NCI-H1930 (cell line): ENCODE results near the gene TMEM80.

Experiments used
- DNase-seq, 2 experiments: peaks; one replicate each; lab custom pipeline; 2025; lab: John Stamatoyannopoulos, UW

TMEM80 gene

DNA sequence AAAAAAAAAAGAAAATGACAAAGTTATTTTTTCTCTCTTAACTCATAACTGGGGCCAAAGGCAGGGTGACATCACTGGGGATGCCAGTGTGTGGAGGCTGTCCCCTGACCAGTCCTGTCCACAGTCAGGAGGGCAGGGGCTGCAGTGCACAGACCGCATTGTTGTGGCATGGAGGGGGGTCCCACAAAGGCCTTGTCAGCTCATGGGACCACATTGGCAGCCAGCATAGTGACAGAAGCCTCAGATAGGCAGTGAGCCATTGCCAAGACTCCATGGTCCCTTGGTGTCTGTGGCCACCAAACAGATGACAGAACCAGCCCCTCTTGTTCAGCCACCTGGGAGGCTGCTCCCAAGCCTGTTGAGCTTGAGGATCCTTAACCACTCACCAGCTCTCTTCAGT is 4.1 kb downstream of the TMEM80 start:
- DNase-seq = no peak

DNA sequence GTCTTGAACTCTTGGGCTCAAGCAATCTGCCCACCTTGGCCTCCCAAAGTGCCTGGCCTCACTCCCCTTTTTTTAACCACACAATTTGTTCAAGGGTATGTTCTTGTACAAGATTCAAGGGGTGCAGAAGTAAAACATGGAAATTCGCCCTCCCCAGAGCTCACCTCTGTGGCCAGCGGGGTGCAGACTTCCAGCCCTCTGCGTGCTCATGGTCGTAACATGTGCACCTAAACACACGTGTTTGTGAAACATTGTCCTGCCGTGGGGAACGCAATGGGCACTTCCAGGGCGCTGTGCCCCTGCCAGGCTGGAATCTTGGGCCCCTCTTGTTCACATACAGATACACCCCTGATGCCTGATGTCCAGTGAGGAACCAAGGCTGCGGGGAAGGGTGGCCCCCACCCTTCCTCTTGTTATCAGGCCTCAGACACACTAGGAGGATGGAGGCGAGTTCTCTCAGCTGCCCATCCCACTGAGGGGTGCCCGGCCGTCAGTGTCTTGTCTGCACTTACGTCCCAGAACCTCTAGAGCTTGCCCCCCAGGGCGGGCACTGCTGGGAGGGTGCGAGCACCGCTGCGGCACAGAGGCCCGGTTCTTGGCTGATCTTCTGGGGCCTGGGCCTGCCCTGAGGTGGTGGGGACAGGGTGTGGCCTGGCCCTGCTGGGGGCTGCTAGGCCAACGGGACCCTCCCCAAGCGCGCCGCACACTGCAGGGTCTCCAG is 6.3 kb downstream of the TMEM80 start:
- no peak for DNase-seq

DNA sequence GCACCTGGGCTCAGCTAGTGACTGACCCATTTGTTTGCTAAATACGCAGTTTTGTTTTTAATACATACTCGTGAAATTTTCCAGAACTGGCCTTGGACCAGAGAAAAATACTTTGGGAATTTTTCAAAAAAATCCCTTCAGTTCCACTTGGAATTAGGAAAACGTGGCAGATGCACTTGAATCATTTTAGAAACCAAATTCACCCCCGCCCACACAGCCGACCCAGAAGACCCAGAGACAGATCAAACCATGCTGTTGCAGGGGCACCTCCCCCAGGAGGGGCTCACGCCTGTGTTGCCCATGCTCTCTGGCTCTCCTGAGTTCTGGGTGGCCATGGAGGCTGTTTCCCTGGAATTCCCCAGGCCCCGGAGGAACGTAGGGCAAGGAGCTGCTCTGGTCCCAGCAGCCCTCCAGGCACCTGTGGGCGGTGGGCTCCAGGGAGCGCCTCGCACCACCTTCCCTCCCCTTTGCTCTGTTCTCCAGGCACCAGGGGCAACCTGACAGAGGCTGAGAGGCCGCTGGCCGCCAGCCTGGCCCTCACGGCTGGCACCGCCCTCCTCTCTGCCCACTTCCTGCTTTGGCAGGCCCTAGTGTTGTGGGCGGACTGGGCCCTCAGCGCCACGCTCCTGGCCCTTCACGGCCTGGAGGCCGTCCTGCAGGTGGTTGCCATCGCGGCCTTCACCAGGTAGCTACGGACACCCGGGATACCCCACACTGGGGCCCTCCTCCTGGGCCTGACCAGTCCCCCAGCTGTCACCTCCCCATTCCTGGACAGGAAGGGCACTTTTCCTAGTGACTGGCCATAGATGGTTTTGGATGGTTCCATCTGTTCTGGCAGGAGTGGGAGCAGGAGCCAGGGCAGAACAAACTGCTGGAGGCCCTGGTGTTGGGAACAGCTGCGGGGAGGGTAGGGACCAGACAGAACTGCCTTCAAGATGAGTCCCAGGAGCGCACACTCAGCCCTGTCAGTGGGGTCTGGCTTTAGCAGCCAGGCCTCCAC is 7.1 kb downstream of the TMEM80 start:
- DNase-seq = no peak

DNA sequence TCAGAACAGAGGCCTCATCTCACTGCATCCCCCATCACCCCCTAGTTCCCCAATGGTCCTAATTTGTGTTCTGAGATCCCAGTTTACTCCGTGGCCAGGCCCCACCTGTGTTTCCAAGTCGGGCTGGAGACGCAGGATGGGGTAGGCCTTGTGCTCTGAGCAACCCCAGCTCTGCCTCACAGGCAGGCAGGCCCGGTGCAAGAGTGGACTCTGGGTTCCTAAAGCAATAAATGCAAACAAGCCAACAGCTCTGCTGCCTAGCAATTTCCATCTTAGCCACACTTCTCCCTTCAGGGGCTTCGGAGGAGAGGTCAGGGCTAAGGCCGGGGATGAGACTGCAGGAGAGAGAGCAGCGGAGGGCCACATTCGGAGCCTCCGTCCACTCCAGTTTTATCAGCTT is 7.9 kb downstream of the TMEM80 start:
- DNase-seq = no peak

DNA sequence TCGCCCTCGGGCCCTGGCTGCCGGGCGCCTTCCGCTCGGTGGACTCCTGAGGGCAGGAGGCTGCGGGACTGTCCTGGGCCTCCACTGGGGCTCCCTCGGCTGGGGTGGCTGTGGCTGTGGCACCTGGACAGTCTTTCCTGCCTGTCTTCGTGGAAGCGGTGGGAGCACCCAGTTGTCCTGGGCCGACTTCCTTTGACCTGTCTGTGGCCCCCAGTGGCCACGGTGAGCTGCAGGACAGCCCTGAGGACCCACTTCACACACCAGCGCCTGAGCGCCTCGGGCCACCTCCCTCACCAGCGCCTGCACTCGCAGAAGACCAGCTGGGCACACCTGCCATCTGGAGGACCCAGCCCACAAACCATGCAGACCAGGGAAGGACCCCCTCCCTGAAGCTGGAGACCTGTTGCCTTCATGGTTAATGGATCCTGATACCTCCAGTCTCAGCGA is 8.6 kb downstream of the TMEM80 start:
- no peak for DNase-seq

DNA sequence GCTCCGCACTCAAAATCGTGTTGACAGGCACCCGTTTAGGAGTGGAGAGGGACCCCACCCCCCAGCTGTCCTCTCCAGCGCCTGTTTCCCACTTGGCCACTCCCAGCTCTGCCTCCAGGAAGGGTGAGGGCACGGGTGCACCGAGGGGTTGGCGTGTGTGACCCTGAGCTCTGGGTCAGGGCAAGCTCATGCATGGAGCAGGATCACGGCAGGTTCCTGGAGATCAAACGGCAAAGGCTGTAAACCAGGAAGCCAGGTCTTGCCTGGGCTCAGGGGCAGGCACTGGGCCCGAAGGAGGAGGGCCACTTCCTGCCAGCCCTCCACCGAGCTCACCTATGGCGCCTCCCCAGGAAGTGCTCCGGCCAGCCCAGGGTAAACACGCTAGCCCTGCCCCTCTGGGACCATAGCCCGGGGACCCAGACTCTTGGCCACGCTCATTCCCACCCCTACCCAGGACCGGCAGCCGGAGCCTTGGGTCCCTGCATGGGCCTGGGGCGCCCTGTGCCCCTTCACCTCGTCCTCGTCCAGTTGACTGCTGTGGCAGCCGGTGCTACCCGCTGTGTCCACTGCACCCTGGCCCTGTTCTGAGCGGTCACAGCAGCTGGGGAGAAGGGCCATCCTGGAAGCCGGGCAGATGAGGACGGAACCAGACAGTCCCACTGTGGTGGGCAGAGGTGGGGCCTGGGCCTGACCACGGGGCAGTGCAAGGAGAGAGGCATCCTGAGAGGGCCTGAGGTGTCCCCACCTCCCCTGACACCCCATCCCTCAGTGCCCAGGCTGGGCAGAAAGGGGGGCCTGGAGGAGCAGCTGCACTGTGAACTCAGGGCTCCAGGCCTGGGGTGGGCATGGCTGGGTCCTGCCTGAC is 9.4 kb downstream of the TMEM80 start:
- no peak for DNase-seq

DNA sequence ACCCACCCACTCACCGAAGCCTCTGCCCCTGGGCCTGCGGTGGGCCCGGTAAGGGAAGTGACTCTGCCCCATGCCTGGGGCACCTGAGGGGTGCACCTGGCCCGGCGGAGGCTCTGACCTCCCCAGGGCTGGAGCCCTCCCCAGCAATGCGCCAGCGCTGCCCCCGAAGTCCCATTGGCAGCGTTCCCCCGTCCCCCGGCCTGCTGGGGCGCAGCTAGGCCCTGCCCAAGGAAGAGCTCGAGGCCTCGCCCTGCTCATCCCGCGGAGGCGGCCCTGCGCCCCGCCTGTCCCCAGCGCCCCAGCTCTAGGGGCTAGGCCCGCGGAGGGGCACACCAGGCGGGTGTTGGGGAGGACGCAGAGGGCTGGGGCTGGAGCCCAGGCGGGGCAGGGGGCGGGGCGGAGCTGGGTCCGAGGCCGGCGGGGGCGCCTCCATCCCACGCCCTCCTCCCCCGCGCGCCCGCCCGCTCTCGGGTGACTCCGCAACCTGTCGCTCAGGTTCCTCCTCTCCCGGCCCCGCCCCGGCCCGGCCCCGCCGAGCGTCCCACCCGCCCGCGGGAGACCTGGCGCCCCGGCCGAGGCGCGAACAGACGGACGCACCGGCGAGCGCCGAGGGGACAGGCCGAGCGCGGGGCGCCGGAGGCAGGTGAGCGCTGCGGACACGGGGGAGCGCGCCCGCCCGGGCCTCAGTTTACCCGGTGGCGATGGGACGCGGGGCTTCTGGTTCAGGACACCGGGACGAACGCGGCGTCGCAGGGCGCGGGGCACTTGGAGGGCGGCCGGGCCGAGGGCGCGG is 10.2 kb downstream of the TMEM80 start, which contains the start of gene EPS8L2:
Gene EPS8L2 (plus strand): TSS at position 586 of the 793 bp plus-strand sequence. CDS start 3,177 bp downstream, outside the sequence.
- no peak for DNase-seq

DNA sequence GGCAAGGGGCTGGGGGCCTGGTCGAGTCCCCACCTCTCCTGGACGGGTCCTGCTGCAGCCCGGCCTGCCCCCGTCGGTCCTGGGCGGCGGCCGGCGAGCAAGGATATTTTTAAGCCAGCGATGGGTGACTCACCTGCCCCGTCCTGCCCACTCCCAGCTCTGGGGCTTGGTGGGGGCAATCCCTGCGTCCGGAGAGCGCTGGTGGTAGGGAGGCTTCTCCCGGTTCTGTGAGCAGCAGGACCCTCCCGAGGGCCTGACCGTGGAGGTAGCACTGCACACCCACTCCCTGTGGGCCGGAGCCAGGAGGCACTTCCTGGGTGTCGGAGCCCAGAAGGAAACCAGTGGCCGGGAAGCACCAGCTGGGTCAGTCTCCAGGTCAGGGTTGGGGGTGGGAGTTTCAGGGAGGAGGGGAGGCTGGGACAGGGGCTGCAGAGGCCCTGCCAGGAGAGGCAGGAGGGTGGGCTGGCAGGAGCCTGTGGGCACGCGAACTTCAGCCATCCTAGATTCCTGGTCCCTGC is 10.9 kb downstream of the TMEM80 start:
- no peak for DNase-seq

DNA sequence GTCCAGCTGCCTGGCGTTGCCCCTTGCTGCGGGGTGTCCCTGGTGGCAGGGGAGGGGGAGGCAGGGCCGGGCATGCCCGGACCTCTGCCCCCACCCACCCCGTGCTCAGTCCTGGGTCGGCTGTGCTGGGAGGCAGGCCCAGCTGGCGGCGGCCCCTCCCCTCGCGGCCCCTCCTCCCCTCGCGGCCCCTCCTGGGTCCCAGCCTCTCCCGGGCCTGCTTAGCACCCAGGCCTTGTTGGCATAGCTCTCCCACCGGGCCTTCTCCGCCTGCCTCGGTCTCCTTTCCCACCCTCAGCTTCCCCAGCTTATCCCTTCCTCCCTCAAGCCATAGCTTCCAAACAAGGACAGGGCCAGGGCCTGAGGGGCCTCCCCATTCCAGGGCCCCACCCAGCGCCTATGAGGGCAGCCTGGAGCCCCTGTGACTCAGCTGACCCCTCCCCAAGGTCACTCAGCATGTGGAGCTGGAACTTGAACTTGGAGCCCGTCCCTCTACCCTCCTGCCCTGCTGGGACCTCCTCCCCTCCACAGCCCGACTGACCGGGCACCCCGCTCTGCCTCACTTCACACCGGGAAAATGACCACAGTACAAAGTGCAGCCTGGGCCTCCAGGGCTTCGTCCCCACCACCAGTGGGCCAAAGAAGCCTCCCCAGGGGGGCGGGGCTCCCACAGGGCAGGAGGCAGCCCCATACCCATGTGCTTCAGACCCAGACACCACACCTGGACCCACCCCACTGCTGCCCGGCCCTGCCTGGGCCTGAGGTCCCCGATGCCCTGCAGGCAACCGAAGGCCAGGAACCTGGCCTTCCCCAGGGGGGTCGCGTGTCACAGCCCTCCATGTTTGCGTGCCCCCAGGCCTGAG is 11.6 kb downstream of the TMEM80 start:
- no peak for DNase-seq

DNA sequence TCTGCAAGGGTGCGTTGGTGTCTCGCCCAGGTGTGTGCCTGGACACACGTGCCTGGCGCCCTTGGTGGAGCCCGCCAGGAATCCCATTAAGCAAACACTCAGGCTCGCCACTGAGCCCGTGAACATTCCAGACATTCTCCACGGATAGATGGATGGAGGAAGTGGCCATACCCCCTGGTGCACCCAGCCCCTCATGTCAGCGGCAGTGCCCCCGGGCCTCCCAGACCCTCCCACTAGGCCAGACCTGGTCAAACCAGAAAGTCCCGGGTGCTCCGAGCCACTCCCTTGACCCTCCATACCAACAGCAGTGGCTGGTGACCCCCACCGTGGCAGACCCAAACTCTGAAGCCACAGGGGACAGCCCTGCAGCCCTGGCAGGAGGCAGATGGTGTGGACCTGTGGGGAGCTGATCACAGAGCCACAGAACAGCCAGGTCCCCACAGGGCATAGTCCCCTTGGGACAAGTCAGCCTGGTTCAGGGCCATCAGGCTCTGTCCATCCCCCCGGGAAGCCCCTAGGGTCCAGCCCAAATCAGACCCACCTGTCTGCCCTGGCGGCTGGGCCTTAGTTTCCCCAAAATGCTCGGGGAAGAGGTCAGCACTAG is 12.3 kb downstream of the TMEM80 start:
- DNase-seq = no peak

DNA sequence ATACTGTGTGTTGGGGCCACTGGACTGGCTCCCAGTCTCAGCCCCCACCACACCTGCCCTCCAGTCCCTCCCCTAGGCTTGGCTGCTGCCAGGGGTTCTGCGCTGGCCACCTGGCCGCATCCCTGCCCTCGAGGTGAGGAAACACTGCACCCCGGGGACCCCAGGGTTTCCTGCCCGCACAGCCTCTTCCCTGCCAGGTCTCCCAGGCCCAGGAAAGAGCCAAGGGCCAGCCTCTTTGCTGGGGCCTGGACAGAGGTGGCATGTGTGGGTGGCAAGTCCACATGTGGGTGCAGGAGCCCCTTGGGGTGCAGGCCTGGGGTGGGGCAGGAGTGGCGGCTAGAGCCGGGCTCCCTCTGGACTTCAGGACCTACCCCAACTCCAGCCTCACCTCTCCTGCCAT is 12.9 kb downstream of the TMEM80 start:
- no peak for DNase-seq

DNA sequence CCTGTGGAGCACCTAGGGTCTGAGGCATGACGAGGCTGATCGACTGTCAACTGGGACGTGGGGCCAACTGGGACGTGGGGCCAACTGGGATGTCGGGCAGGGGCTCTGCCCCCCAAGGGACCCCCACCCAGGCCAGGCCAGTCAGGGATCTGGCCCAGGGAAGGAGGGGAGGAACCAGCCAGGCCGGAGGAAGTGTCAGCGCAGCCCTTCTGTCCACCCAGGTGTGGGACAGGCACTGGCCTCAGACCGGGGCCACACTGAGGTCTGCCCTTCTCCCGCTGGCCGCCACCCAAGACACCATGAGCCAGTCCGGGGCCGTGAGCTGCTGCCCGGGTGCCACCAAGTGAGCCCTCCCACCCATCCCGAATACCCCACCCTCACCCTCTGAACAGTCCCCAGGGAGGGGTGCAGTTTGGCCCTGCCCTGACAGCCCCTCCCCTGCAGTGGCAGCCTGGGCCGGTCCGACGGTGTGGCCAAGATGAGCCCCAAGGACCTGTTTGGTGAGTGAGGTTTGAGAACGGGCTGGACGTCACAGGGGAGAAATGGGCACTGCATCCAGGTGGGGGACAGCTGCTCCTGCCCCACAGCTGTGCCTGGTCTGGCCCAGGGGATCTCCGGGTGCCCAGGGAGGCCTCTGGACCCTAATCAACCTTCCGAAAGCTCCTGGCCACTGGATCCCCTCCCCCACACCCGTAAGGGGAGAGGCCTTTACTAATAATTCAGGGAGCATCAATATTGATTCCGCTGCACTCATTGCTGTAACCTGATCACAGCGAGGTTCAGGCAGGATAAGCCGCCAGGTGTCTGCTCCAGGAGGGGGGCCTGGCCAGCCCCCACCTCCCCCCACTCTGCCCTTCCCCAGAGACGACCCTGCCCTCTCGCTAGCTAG is 13.7 kb downstream of the TMEM80 start:
- DNase-seq = no peak

DNA sequence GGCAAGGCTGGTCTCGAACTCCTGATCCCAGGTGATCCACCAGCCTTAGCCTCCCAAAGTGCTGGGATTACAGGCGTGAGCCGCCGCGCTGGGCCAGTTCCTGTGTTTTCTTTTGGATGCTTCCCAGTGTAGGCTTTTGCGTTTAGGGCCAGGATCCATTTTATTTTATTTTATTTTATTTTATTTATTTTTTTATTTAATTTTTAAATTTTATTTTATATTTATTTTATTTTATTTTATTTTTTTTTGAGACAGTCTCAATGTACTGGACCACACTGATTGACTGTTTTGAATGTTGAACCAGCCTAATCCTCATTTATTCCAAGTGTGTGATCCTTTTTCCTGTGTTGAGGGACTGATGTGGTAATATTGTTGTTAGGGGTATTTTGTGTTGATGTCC is 18.8 kb downstream of the TMEM80 start:
- no peak for DNase-seq

DNA sequence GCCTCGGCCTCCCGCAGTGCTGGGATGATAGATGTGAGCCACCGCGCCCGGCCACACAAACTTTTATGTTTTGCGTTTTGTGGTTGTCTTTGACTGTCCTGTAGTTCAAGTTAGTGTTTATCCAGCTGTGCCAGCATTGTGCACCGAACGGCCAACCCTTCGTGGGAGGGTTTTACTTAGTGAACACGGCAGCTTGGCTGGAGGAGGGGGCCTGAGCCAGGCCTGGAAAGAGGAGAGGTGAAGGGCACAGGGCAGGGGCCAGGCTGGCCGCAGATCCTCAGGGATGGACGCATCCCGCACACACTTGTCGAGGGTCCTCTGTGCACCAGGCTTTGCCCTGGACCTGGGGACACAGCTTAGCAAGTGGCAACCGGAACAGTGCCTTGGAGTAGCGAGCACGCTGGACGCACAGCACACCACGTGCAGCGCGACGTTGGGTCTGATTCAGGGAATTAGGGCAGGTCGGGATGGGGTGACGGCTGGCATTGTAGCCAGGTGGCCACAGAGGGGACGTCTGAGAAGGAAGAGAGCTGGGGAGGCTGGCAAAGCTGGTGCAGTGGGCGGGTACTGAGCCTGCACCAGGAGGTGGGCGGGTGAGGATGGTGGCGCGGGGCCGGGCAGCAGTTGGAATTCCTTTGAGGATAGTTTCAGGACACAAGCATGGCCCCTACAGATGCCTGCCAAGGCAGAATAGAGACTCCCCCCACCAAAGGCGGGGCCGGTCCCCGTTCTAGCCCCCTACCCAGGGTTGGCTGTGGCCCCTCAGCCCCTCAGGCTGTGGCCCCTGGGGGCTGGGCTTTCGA is 23.8 kb downstream of the TMEM80 start:
- no peak for DNase-seq

DNA sequence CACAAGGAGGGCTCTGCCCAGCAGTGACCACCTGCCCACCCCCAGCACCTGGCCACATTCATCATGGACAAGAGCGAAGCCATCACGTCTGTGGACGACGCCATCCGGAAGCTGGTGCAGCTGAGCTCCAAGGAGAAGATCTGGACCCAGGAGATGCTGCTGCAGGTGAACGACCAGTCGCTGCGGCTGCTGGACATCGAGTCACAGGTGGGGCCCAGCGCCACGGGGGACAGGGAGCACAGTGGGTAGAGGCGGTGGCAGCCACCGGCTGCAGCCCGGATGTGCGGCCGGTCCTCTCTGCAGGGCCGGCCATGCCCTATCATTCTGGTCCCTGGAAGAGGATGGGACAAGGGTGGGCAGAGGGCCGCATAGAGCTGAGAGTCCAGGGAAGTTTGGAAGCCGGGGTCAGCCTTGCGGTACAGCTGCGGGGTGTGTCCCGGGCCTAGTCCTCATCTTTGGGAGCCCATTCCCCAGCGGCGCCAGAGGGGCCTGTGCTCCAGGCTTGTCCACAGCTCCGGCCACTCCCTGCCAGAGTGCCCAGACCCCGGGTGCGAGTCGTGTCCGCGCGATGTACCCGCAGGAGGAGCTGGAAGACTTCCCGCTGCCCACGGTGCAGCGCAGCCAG is 24.5 kb downstream of the TMEM80 start:
- DNase-seq = no peak

DNA sequence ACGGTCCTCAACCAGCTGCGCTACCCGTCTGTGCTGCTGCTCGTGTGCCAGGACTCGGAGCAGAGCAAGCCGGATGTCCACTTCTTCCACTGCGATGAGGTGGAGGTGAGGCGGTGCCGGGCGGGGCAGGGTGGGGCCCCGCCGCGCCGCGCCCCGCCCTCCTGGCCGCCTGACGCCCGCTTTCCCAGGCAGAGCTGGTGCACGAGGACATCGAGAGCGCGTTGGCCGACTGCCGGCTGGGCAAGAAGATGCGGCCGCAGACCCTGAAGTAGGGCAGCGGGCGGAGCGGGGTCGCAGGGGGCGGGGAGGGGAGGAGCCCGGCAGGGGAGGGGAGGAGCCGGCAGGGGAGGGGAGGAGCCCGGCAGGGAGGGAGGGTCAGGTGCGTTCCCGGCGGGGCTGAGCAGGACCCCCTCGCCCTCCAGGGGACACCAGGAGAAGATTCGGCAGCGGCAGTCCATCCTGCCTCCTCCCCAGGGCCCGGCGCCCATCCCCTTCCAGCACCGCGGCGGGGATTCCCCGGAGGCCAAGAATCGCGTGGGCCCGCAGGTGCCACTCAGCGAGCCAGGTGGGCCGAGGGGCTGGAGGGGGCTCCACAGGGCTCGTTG is 25.1 kb downstream of the TMEM80 start:
- no peak for DNase-seq

DNA sequence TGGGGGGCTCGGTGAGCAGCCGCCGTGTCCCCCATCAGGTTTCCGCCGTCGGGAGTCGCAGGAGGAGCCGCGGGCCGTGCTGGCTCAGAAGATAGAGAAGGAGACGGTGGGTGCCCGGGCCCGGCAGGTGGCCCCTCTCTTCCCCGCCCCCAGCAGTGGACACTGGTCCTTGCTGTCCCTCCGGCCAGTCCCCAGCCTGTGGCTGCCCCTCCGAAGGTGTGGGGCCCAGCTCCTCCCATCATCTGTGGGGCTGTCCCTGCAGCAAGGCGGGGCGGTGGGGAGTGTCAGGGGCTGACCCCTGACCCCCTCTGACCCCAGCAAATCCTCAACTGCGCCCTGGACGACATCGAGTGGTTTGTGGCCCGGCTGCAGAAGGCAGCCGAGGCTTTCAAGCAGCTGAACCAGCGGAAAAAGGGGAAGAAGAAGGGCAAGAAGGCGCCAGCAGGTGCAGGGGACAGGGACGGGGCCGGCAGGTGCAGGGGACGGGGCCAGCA is 25.7 kb downstream of the TMEM80 start:
- DNase-seq = no peak
